Cardiac fibroblast (primary cell): ENCODE data around the gene SPATS2L.

Experiments used
- DNase-seq, 2 donors: peaks; one replicate each; pipeline versions ENCODE4 v3.0.0 to v3.0.0-alpha.2; 2010; ENCODE audit warnings: low read depth in 2 of 2
- H3K4me3 ChIP-seq, 2 donors: replicated peaks in 1 of 2; 1 replicate in 1 of 2; 2 replicates in 1 of 2; pipeline ENCODE4 v1.5.1; 2011; ENCODE audit warnings: low read depth in 2 of 2, low read length in 2 of 2, mild to moderate bottlenecking in 2 of 2, moderate library complexity in 1 of 2
- TF ChIP-seq, protein P1 (sequence below): IDR thresholded peaks from one replicate; pipeline ENCODE4 v1.5.1; 2011; ENCODE audit warnings: low read depth, mild to moderate bottlenecking, low read length, inconsistent platforms

Gene SPATS2L

GRCh38 chr2:200471324-200471848 lies 164.9 kb downstream of the SPATS2L start:
- TF ChIP-seq, protein P1, sequence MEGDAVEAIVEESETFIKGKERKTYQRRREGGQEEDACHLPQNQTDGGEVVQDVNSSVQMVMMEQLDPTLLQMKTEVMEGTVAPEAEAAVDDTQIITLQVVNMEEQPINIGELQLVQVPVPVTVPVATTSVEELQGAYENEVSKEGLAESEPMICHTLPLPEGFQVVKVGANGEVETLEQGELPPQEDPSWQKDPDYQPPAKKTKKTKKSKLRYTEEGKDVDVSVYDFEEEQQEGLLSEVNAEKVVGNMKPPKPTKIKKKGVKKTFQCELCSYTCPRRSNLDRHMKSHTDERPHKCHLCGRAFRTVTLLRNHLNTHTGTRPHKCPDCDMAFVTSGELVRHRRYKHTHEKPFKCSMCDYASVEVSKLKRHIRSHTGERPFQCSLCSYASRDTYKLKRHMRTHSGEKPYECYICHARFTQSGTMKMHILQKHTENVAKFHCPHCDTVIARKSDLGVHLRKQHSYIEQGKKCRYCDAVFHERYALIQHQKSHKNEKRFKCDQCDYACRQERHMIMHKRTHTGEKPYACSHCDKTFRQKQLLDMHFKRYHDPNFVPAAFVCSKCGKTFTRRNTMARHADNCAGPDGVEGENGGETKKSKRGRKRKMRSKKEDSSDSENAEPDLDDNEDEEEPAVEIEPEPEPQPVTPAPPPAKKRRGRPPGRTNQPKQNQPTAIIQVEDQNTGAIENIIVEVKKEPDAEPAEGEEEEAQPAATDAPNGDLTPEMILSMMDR, result peak; percentile 61
- peak; percentile 38 to 52 for DNase-seq
- H3K4me3 ChIP-seq, result no peak overlapping the region

GRCh38 chr2:200471928-200472645 lies 165.6 kb downstream of the SPATS2L start:
- no peak for DNase-seq
- TF ChIP-seq, protein P1, result no peak
- H3K4me3 ChIP-seq, result no peak overlapping the region

DNA sequence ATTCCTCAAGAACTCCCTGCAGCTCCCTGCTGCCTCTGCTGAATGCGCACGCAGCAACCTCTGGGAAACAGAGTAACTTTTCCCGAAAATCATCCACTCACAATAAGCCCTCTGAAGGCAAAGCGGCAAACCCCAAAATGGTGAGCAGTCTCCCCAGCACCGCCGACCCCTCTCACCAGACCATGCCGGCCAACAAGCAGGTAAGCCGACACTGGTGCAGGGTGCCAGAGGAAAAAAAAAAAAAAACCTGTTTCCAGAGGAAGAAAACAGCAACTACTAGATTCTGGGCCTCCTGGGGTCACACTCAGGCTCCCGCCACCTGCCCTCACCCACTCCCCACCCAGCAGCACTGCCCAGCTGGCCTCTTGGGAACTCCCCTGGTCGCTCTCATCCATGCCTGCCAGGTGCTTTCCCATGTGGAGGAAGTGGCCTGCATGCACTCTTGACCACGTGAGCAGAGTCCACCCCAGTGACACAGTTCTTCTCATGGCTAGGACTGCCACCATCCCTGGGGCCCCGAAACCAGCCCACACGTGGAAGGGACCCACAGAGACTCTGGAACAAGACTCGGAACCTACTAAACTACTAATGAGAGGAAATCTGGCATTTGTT lies 166.5 kb downstream of the SPATS2L start:
- DNase-seq, result no peak
- TF ChIP-seq, protein P1, result no peak
- H3K4me3 ChIP-seq, result no peak overlapping the region

DNA sequence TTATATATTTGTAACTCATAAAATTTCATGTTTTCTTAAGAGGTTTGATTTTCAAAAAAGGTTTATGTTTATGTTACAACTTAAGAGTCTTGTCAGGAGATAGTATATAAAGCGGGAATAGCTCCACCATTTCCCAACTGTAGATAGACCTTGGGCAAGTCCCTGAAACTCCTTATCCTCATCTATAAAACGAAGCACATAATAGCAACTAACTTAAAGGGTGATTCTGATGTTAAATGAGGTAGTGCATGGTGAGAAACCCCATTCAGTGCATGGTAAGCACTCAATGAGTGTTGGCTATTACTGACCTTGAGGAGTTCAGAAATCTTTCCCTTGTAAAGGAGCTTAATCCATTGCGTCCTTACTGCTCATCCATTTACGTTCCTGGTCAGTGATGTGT lies 169.3 kb downstream of the SPATS2L start:
- DNase-seq, result no peak
- no peak overlapping the region for H3K4me3 ChIP-seq
- TF ChIP-seq, protein P1, result no peak

DNA sequence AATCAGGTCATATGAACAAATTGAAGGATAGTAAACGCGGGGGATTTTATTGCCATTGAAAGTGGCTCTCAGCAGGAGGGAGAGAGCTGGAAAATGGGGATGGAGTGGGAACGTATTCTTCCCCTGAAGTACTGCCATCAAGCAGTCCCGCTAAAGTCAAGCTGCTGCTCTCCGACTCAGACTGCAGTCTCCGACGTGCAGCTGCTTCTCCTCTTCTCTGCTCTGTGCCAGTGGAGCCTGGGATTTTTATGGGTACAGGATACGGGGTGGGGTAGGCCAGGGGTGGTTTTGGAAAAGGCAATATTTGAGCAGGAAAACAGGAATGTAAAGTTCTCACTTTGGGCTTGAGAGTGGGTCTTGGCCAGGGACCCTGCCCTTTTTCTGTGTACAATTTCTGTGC lies 170.3 kb downstream of the SPATS2L start:
- TF ChIP-seq, protein P1, result no peak
- DNase-seq, result no peak
- H3K4me3 ChIP-seq, result no peak overlapping the region

- peak; percentile 49 to 59 for DNase-seq
- H3K4me3 ChIP-seq, result no peak overlapping the region
- TF ChIP-seq, protein P1, result no peak
Observed at GRCh38 chr2:200477667-200478131, 171.2 kb downstream of the SPATS2L start.
